Measurements from ENCODE around the gene C11orf52.

DNA sequence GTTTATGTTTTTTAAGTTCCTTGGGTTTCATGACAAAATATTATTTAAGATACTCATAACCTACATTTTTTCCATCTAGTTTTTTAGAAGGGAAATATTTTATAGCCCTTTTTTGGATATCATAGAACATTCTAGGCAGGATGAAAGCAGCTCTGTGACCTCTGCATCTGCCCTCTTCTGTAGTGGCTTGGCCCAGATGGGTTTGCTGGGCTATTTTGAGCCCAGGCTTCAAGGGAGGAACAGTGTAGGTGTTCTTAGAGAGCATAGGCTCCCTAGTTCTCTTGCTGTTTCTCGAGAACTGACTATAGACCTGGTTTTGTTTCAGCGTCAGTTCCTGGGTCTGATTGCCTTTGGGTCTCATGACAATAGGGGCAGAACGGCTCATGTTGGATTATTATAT lies 50.6 kb downstream of the C11orf52 start:
- TF ChIP-seq TAF1 (IDR thresholded peaks at IDR 0.05; ENCODE audit: low read depth, low read length) (no peak), POLR2A (IDR thresholded peaks at IDR 0.05; ENCODE audit: low read depth, low read length) (no peak), PAX5 (IDR thresholded peaks at IDR 0.05; ENCODE audit: insufficient read depth, low read length, severe bottlenecking) (no peak)
